Measurements from ENCODE around the gene TRAPPC2L. TPM values are rescaled to one million over a fixed set of nuclear protein-coding genes. Genes with fewer than 3 reads are reported as not detected.

TRAPPC2L gene
- total RNA-seq, 1 experiment from 2014 or later = 82.0 TPM

DNA sequence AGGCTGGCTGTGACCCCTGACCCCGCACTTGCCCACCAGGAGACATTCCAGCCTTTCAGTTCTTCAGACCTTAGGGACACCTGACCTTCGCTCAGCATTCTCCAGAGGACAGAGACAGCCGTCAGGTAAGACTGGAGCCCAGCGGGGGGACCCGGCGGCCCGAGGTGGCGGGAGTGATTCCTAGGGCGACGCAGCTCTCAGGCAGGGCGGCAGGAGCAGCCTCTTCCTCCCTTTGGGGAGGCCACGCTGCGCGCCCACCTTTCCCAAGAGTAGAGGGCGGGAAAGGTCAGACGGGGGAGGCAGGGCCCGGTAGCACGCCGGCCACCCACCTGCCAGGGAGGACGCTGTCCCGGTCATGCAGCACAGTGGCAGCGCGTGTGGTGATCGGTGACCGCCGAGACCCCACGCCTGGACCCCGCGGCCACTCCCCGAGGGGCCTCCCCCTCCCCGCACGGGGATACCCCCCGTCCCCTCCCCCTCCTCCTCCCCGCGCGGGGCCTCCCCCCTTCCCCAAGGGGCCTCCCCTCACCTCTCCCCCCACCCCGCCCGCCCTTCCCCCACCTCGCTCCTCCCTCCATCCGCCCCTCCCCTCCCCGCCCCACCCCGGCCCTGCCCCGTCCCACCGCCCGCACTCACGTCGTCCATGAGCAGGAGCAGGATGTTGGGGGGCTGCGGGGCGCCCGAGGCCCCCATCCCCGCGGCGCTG lies 652 bp upstream of the TRAPPC2L start:
- Mint-ChIP-seq H3K36me3 (peaks cover 38% of the 10 kb centered on the region), H3K9me3 (no peaks in the 10 kb centered on the region; the same call in 1 of the 2 replicates), H3K4me1 (peaks cover 20% of the 10 kb centered on the region), H3K4me3 (peak overlapping the region; percentile 72), H3K27ac (no peak overlapping the region), H3K27me3 (ENCODE audit: low read depth) (no peaks in the 10 kb centered on the region)
- ATAC-seq = peak; percentile 13
- POLR2A ChIA-PET = no interaction called here
- peak; percentile 55 for DNase-seq (ENCODE audit: low spot score)
- peak; percentile 59; the same call in 1 of the 2 replicates for TF ChIP-seq ZNF423 (CRISPR knock-in tag; IDR thresholded peaks at IDR 0.05)
- TF ChIP-seq FOXP1 (CRISPR knock-in tag; IDR thresholded peaks at IDR 0.05; ENCODE audit: borderline replicate concordance) = 0 out of 2 replicates have a peak, but pooled peaks have one; percentile 15
- TF ChIP-seq, protein P1, sequence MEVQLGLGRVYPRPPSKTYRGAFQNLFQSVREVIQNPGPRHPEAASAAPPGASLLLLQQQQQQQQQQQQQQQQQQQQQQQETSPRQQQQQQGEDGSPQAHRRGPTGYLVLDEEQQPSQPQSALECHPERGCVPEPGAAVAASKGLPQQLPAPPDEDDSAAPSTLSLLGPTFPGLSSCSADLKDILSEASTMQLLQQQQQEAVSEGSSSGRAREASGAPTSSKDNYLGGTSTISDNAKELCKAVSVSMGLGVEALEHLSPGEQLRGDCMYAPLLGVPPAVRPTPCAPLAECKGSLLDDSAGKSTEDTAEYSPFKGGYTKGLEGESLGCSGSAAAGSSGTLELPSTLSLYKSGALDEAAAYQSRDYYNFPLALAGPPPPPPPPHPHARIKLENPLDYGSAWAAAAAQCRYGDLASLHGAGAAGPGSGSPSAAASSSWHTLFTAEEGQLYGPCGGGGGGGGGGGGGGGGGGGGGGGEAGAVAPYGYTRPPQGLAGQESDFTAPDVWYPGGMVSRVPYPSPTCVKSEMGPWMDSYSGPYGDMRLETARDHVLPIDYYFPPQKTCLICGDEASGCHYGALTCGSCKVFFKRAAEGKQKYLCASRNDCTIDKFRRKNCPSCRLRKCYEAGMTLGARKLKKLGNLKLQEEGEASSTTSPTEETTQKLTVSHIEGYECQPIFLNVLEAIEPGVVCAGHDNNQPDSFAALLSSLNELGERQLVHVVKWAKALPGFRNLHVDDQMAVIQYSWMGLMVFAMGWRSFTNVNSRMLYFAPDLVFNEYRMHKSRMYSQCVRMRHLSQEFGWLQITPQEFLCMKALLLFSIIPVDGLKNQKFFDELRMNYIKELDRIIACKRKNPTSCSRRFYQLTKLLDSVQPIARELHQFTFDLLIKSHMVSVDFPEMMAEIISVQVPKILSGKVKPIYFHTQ (CRISPR knock-in tag; IDR thresholded peaks at IDR 0.05) = no peak
- TF ChIP-seq, protein P2, sequence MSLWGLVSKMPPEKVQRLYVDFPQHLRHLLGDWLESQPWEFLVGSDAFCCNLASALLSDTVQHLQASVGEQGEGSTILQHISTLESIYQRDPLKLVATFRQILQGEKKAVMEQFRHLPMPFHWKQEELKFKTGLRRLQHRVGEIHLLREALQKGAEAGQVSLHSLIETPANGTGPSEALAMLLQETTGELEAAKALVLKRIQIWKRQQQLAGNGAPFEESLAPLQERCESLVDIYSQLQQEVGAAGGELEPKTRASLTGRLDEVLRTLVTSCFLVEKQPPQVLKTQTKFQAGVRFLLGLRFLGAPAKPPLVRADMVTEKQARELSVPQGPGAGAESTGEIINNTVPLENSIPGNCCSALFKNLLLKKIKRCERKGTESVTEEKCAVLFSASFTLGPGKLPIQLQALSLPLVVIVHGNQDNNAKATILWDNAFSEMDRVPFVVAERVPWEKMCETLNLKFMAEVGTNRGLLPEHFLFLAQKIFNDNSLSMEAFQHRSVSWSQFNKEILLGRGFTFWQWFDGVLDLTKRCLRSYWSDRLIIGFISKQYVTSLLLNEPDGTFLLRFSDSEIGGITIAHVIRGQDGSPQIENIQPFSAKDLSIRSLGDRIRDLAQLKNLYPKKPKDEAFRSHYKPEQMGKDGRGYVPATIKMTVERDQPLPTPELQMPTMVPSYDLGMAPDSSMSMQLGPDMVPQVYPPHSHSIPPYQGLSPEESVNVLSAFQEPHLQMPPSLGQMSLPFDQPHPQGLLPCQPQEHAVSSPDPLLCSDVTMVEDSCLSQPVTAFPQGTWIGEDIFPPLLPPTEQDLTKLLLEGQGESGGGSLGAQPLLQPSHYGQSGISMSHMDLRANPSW (CRISPR knock-in tag; conservative IDR thresholded peaks at IDR 0.05; ENCODE audit: low read depth) = no peak
- peak; percentile 49; the same call in 1 of the 2 replicates for TF ChIP-seq TEAD1 (CRISPR knock-in tag; IDR thresholded peaks at IDR 0.05)
- TF ChIP-seq NFATC4 (CRISPR knock-in tag; IDR thresholded peaks at IDR 0.05) = no peak
- no peak for TF ChIP-seq FOXJ3 (CRISPR knock-in tag; IDR thresholded peaks at IDR 0.05; ENCODE audit: borderline replicate concordance)
- TF ChIP-seq, protein P3, sequence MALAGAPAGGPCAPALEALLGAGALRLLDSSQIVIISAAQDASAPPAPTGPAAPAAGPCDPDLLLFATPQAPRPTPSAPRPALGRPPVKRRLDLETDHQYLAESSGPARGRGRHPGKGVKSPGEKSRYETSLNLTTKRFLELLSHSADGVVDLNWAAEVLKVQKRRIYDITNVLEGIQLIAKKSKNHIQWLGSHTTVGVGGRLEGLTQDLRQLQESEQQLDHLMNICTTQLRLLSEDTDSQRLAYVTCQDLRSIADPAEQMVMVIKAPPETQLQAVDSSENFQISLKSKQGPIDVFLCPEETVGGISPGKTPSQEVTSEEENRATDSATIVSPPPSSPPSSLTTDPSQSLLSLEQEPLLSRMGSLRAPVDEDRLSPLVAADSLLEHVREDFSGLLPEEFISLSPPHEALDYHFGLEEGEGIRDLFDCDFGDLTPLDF (CRISPR knock-in tag; IDR thresholded peaks at IDR 0.05) = no peak
- no peak for TF ChIP-seq TCF7 (CRISPR knock-in tag; IDR thresholded peaks at IDR 0.05; ENCODE audit: low read depth)
- CTCF ChIA-PET = interaction anchor here (0.6 to 2.9 kb wide), 13 partner anchors 12 to 315 kb away, joined by 3 to 22 read pairs (median 8); partner anchors contain the start of genes APRT and CDH15

- ChIA-PET POLR2A (interaction anchor here (1.0 to 1.7 kb wide), 2 partner anchors 24 to 45 kb away, joined by 5 read pairs; no protein-coding TSS in a partner anchor), CTCF (interaction anchor here (0.5 to 2.9 kb wide), 18 partner anchors 8 to 383 kb away, joined by 3 to 22 read pairs (median 4); partner anchors contain the start of gene APRT)
- no peaks in the 10 kb centered on the region for H3K9me3 Mint-ChIP-seq
- DNase-seq (ENCODE audit: low spot score) = peak; percentile 72
- H3K27ac Mint-ChIP-seq = peak overlapping the region; percentile 94
- H3K4me3 Mint-ChIP-seq = peak overlapping the region; percentile 99
- no peaks in the 10 kb centered on the region for H3K27me3 Mint-ChIP-seq (ENCODE audit: low read depth)
- peak; percentile 42 for ATAC-seq
- peaks cover 27% of the 10 kb centered on the region for H3K36me3 Mint-ChIP-seq
- peaks cover 20% of the 10 kb centered on the region for H3K4me1 Mint-ChIP-seq
- TF ChIP-seq SMAD4 (CRISPR knock-in tag; IDR thresholded peaks at IDR 0.05) (no peak), ZNF219 (CRISPR knock-in tag; IDR thresholded peaks at IDR 0.05; ENCODE audit: borderline replicate concordance) (no peak), ATF1 (CRISPR knock-in tag; IDR thresholded peaks at IDR 0.05) (no peak), SMAD3 (CRISPR knock-in tag; IDR thresholded peaks at IDR 0.05; ENCODE audit: borderline replicate concordance) (no peak), ZNF671 (CRISPR knock-in tag; IDR thresholded peaks at IDR 0.05) (no peak), FOXP4 (CRISPR knock-in tag; IDR thresholded peaks at IDR 0.05) (no peak), ZBTB21 (CRISPR knock-in tag; IDR thresholded peaks at IDR 0.05; ENCODE audit: borderline replicate concordance) (no peak)
- TF ChIP-seq, protein P4, sequence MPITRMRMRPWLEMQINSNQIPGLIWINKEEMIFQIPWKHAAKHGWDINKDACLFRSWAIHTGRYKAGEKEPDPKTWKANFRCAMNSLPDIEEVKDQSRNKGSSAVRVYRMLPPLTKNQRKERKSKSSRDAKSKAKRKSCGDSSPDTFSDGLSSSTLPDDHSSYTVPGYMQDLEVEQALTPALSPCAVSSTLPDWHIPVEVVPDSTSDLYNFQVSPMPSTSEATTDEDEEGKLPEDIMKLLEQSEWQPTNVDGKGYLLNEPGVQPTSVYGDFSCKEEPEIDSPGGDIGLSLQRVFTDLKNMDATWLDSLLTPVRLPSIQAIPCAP (CRISPR knock-in tag; IDR thresholded peaks at IDR 0.05) = no peak
- TF ChIP-seq, protein P1 (CRISPR knock-in tag; IDR thresholded peaks at IDR 0.05) = no peak
Measured at GRCh38 chr16:88857728-88858339, 907 bp downstream of the TRAPPC2L start.

All from WTC11 (cell line).